Neural cell (in vitro differentiated cells): Measurements from ENCODE around the gene ANXA2.

Source experiments
- EP300 ChIP-seq: fragments of 450-650 bp; conservative IDR thresholded peaks from 2 replicates; pipeline ENCODE4 v1.6.1; 2014; ENCODE audit warnings: antibody characterized with exemption, mild to moderate bottlenecking, moderate library complexity; ENCODE audit not compliant: poor library complexity, severe bottlenecking
- EZH2 ChIP-seq: fragments of 200-600, 300-800 bp; shearing (Covaris generic), sonication (generic); IDR thresholded peaks from 2 replicates; pipeline ENCODE4 v1.6.1; 2014; ENCODE audit warnings: antibody characterized with exemption, low read length, borderline replicate concordance, mild to moderate bottlenecking; ENCODE audit not compliant: insufficient read depth, poor library complexity, severe bottlenecking
- TF ChIP-seq, protein P1 (sequence below): fragments of 450-650 bp; IDR thresholded peaks from 2 replicates; pipeline ENCODE4 v1.5.1; 2014; ENCODE audit warnings: antibody characterized with exemption, mild to moderate bottlenecking, moderate library complexity; ENCODE audit not compliant: poor library complexity, severe bottlenecking
- TF ChIP-seq, protein P2 (sequence below): IDR thresholded peaks from 2 replicates; pipeline ENCODE4 v1.6.1; 2012; ENCODE audit warnings: borderline replicate concordance

DNA sequence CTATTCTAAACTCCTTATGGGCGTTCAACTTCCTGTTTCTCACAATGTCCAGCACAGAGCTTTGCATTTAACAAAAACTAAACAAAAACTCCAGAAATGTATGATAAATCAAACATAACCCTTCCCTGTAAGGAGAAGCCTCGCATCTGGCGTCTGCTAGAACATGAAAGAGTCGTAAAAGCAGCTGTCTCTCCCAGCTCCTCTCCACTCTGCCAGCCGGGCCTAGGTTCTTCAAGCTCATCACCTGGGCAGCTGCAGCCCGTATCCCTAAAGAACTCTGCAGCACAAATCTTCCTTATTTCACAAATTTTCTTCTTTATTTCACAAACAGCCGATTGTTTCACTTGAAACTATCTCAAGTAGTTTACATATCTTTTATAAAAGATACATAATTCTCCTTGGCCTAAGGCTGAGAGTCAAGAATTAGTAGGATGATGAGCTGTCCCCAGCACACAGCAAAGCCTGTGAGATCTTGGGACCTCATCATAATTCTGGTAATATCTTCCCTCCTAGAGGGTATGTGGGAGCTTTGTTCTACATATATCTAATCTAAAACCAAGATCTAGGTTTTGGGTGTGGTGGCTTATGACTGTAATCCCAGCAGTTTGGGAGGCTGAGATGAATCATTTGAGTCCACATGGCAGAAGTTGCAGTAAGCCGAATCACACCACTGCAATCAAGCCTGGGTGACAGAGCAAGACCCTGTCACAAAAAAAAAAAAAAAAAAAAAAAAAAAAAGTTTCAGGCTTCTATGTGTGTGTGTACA, 35.3 kb downstream of the ANXA2 start:
- TF ChIP-seq, protein P1, sequence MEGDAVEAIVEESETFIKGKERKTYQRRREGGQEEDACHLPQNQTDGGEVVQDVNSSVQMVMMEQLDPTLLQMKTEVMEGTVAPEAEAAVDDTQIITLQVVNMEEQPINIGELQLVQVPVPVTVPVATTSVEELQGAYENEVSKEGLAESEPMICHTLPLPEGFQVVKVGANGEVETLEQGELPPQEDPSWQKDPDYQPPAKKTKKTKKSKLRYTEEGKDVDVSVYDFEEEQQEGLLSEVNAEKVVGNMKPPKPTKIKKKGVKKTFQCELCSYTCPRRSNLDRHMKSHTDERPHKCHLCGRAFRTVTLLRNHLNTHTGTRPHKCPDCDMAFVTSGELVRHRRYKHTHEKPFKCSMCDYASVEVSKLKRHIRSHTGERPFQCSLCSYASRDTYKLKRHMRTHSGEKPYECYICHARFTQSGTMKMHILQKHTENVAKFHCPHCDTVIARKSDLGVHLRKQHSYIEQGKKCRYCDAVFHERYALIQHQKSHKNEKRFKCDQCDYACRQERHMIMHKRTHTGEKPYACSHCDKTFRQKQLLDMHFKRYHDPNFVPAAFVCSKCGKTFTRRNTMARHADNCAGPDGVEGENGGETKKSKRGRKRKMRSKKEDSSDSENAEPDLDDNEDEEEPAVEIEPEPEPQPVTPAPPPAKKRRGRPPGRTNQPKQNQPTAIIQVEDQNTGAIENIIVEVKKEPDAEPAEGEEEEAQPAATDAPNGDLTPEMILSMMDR: no peak
- TF ChIP-seq EZH2: no peak
- no peak for TF ChIP-seq EP300
- TF ChIP-seq, protein P2, sequence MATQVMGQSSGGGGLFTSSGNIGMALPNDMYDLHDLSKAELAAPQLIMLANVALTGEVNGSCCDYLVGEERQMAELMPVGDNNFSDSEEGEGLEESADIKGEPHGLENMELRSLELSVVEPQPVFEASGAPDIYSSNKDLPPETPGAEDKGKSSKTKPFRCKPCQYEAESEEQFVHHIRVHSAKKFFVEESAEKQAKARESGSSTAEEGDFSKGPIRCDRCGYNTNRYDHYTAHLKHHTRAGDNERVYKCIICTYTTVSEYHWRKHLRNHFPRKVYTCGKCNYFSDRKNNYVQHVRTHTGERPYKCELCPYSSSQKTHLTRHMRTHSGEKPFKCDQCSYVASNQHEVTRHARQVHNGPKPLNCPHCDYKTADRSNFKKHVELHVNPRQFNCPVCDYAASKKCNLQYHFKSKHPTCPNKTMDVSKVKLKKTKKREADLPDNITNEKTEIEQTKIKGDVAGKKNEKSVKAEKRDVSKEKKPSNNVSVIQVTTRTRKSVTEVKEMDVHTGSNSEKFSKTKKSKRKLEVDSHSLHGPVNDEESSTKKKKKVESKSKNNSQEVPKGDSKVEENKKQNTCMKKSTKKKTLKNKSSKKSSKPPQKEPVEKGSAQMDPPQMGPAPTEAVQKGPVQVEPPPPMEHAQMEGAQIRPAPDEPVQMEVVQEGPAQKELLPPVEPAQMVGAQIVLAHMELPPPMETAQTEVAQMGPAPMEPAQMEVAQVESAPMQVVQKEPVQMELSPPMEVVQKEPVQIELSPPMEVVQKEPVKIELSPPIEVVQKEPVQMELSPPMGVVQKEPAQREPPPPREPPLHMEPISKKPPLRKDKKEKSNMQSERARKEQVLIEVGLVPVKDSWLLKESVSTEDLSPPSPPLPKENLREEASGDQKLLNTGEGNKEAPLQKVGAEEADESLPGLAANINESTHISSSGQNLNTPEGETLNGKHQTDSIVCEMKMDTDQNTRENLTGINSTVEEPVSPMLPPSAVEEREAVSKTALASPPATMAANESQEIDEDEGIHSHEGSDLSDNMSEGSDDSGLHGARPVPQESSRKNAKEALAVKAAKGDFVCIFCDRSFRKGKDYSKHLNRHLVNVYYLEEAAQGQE: no peak
